Measurements from ENCODE around the gene SNAPC4. TPM values are rescaled to one million over a fixed set of nuclear protein-coding genes. Genes with fewer than 3 reads are reported as not detected.

The SNAPC4 gene
- polyA plus RNA-seq, 1 of the 3 experiments (the other 2 are of a cell fraction), result 9.2 TPM

GRCh38 chr9:136412962-136413361, 13.0 kb upstream of the SNAPC4 start (continued):
- TF ChIP-seq NRF1 (IDR thresholded peaks at IDR 0.05; ENCODE audit: low read depth, low read length) (no peak), MXI1 (IDR thresholded peaks at IDR 0.05; ENCODE audit: low read depth, low read length) (no peak), TAF1 (IDR thresholded peaks at IDR 0.05; ENCODE audit: borderline replicate concordance, low read depth, low read length) (no peak), RCOR1 (IDR thresholded peaks at IDR 0.05; ENCODE audit: low read length) (no peak), MAX (IDR thresholded peaks at IDR 0.05; ENCODE audit: low read depth) (no peak)

- H3K27ac ChIP-seq (ENCODE audit: low read depth in 2 of 2, low read length in 1 of 2), result no peak overlapping the region
- DNase-seq, result no peak
- no peaks in the 10 kb centered on the region for H3K9me3 ChIP-seq
- peaks cover 32 to 52% of the 10 kb centered on the region in 2 experiments for H3K36me3 ChIP-seq (replicated peaks in 1 of 2; ENCODE audit: control insufficient read depth in 1 of 2, insufficient read depth in 2 of 2, low read length in 1 of 2)
- TF ChIP-seq EP300 (IDR thresholded peaks at IDR 0.05; ENCODE audit: borderline replicate concordance in 1 of 2, low read depth in 1 of 2, low read length in 1 of 2), result no peak
- TF ChIP-seq ELF1 (IDR thresholded peaks at IDR 0.05), result no peak
- TF ChIP-seq RCOR1 (IDR thresholded peaks at IDR 0.05; ENCODE audit: low read length), result no peak
- no peak for TF ChIP-seq MAX (IDR thresholded peaks at IDR 0.05; ENCODE audit: low read depth)
- no peak for TF ChIP-seq TCF12 (IDR thresholded peaks at IDR 0.05)
- TF ChIP-seq CHD2 (IDR thresholded peaks at IDR 0.05; ENCODE audit: low read length, partially characterized antibody), result no peak
- TF ChIP-seq RXRA (IDR thresholded peaks at IDR 0.05; ENCODE audit: borderline replicate concordance, low read depth), result no peak
- TF ChIP-seq REST (IDR thresholded peaks at IDR 0.05; ENCODE audit: low read depth, low read length), result no peak
- no peak for TF ChIP-seq MEF2A (IDR thresholded peaks at IDR 0.05; ENCODE audit: borderline replicate concordance, low read depth)
- no peak for TF ChIP-seq USF2 (IDR thresholded peaks at IDR 0.05; ENCODE audit: borderline replicate concordance, low read depth, low read length)
- no peak for TF ChIP-seq TEAD4 (IDR thresholded peaks at IDR 0.05; ENCODE audit: borderline replicate concordance, insufficient read depth)
- TF ChIP-seq FOXM1 (IDR thresholded peaks at IDR 0.05; ENCODE audit: low read depth), result no peak
- no peak for TF ChIP-seq CTCF (IDR thresholded peaks at IDR 0.05)
- no peak for TF ChIP-seq USF1 (IDR thresholded peaks at IDR 0.05; ENCODE audit: borderline replicate concordance, low read depth)
- TF ChIP-seq POLR2AphosphoS5 (IDR thresholded peaks at IDR 0.05; ENCODE audit: low read depth, low read length), result no peak
- no peak for TF ChIP-seq RAD21 (IDR thresholded peaks at IDR 0.05; ENCODE audit: low read length)
- no peak for TF ChIP-seq TAF1 (IDR thresholded peaks at IDR 0.05; ENCODE audit: borderline replicate concordance, low read depth, low read length)
- no peak for TF ChIP-seq YY1 (IDR thresholded peaks at IDR 0.05; ENCODE audit: low read depth)
- no peak for TF ChIP-seq GABPA (IDR thresholded peaks at IDR 0.05; ENCODE audit: low read depth)
- TF ChIP-seq RFX5 (IDR thresholded peaks at IDR 0.05; ENCODE audit: low read length), result no peak
- peak overlapping the region; percentile 92 to 98 for H3K4me3 ChIP-seq (ENCODE audit: low read depth in 2 of 2, low read length in 1 of 2)
- peaks cover 16 to 24% of the 10 kb centered on the region in 2 experiments for H3K4me1 ChIP-seq (ENCODE audit: control insufficient read depth in 1 of 2, insufficient read depth in 2 of 2, low read depth in 1 of 2, low read length in 1 of 2)
- peak overlapping the region; percentile 96 for H3K4me2 ChIP-seq
- peaks cover 71% of the 10 kb centered on the region for H3K79me2 ChIP-seq (ENCODE audit: insufficient read depth)
- H3K27me3 ChIP-seq (ENCODE audit: insufficient read depth), result no peaks in the 10 kb centered on the region
- WGBS (ENCODE audit: low lambda C conversion rate), result 26% methylated on average over 4 of the region's 4 CpGs
- ChIA-PET POLR2A (no interaction called here), CTCF (interaction anchor here (0.6 to 2.2 kb wide), 3 partner anchors 29 to 48 kb away, joined by 3 to 6 read pairs (median 5); no protein-coding TSS in a partner anchor)
- H3F3A ChIP-seq (replicated peaks; ENCODE audit: insufficient read depth), result peaks cover 3% of the 10 kb centered on the region
- H4K20me1 ChIP-seq (ENCODE audit: insufficient read depth), result peaks cover 7% of the 10 kb centered on the region
- H2AFZ ChIP-seq (ENCODE audit: low read depth), result no peak overlapping the region
- H3K9me2 ChIP-seq, result no peaks in the 10 kb centered on the region
- H3K9ac ChIP-seq, result peak overlapping the region; percentile 88
Measured at GRCh38 chr9:136411378-136411777, 11.4 kb upstream of the SNAPC4 start.
